ENCODE data around the gene RGS19. TPM values are rescaled to one million over a fixed set of nuclear protein-coding genes. Genes with fewer than 3 reads are reported as not detected.

The RGS19 gene
- total RNA-seq, 2 donors from 2014 or later = 38.6 to 49.4 TPM

DNA sequence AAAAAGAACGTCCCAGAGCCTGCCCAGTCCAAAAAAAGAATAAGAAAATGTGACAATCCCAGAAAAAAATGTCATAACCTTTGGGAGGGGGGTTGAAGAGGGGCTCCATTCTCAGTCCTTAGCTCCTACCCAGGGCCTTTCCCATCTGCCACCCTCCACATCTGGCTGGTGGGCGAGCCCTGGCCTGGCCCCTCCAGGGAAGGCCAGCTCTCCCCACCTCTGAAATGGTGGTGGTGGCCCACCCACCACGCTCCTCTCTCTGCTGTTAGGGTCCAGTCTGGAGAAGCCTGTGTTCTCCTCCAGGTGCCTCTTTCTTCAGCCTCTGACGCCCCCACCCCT, 415 bp downstream of the RGS19 start:
- no peaks in the 10 kb centered on the region for H3K4me1 Mint-ChIP-seq
- no peaks in the 10 kb centered on the region for H3K27me3 Mint-ChIP-seq
- no peak for ATAC-seq (replicated peaks)
- peak overlapping the region; percentile 91 for H3K4me3 Mint-ChIP-seq
- peak overlapping the region; percentile 87 for H3K27ac Mint-ChIP-seq
- peaks cover 20% of the 10 kb centered on the region for H3K36me3 Mint-ChIP-seq (ENCODE audit: low read depth)
- no peaks in the 10 kb centered on the region for H3K9me3 Mint-ChIP-seq

DNA sequence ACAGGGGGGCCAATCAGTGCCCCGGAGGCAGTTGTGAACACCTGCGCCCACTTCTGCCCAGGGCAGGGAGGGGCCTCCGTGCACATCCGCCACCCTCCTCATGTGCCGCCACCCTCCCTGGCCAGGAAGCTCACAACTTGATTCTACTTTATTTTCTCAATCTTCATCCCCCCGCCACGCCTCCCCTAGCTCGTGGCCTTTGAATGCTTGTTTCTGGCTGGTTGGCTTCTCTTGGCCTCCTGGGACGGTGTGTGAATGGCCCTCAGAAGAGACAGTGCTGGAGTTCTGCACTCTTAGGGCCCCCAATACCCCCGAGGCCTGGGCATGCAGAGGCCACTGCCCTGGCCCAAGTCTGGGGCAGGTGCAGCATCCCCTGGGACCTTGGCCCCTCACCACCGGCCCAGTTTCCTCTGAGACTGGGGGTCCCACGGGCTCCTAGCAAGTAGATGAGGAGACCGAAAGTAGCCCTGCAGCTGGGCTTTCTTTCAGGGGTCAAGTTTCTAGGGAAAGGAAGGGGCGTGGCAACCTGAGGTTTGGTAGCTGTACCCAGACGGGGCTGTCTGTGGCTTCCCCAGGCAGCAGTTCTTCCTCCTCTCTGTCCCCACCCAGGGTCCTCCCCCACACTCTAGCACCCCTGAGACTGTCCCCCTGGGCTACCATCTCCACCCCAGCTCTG, 1.3 kb downstream of the RGS19 start:
- Mint-ChIP-seq H3K36me3 (ENCODE audit: low read depth) (peaks cover 27% of the 10 kb centered on the region), H3K4me3 (peak overlapping the region; percentile 91), H3K9me3 (no peaks in the 10 kb centered on the region), H3K27ac (peak overlapping the region; percentile 87), H3K4me1 (no peaks in the 10 kb centered on the region), H3K27me3 (no peaks in the 10 kb centered on the region)
- ATAC-seq (replicated peaks) = peak; percentile 38

DNA sequence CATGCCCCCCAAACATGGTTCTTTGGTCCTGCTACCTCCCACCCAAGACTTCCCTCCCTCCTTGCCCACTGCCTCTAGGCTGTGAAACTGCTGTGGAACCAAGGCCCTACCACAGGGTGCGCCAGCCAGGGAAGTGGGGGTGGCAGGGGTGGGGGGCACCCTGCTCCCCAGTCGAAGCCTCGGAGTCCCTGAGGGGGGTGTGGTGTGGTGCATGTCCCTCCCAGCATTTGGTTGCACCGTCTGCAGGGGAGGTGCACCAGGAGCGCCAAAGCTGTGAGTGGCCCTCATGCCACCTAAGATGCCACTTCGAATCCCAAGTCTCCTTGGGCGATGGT, 1.8 kb downstream of the RGS19 start:
- ATAC-seq (replicated peaks) = no peak
- H3K27ac Mint-ChIP-seq = peak overlapping the region; percentile 87
- no peaks in the 10 kb centered on the region for H3K9me3 Mint-ChIP-seq
- no peaks in the 10 kb centered on the region for H3K4me1 Mint-ChIP-seq
- peaks cover 29% of the 10 kb centered on the region for H3K36me3 Mint-ChIP-seq (ENCODE audit: low read depth)
- H3K27me3 Mint-ChIP-seq = no peaks in the 10 kb centered on the region
- peak overlapping the region; percentile 91 for H3K4me3 Mint-ChIP-seq

DNA sequence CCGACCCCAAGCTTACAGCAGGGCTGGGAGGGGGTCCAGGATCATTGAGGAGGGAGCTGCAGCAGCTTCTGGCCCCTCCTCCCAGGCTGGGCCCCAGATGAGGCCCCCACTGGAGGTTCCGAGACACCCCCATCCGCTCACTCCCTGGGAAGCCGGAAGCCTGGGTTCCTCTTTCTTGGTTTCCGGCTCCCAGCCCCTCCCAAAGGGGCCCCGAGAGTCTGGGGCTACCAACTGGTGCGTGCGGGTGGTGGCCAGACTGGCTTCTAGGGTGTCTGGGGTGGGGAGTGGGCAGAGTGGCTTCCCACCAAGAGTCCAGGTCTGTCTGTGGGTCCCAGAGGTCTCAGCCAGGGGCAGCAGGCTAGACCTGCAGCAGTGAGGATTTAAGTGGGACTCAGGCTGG, 2.2 kb downstream of the RGS19 start:
- Mint-ChIP-seq H3K27ac (peak overlapping the region; percentile 87), H3K4me1 (no peaks in the 10 kb centered on the region), H3K36me3 (ENCODE audit: low read depth) (peaks cover 29% of the 10 kb centered on the region), H3K9me3 (no peaks in the 10 kb centered on the region), H3K27me3 (no peaks in the 10 kb centered on the region), H3K4me3 (peak overlapping the region; percentile 91)
- ATAC-seq (replicated peaks) = peak; percentile 28

DNA sequence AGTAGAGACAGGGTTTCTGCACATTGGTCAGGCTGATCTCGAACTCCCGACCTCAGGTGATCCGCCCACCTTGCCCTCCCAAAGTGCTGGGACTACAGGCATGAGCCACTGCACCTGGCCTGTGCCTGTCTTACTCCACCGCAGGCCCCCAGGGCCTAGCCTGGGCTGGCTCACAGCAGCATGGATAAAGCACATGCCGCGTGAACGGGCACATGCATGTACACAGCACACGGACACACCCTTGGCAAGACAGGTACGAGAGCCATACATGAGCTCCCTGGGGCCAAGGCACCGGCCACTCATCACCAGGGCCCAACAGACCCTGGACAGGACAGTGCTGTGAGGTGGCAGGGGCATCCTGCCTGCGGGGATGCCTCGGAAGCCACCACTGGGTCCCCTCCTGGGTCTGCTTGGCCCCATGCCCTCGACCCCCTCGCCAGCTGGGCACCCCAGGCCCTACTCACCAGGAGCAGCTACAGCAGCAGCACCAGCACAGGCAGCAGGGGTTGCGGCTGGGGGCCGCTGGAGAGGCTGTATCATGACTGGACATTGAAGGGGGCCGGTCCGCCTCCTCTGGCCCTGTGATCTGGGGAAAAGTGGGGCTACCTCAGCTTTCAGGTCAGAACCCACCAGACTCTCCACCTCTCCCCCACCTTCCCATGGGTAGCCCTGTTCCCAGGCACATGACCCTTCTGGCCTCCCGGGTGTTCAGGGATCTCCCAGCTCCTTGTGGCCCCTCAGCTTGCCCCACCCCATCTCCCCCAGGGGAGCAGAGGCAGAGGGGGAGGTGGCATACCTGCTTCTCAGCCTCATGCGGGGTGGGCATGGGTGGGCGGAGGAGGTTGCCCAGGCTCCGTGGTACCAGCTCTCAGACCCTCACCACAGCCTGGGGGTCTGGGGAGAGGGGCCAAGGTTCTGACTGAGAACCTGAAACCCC, 3.0 kb downstream of the RGS19 start:
- Mint-ChIP-seq H3K9me3 (no peaks in the 10 kb centered on the region), H3K27ac (peak overlapping the region; percentile 87), H3K4me3 (peak overlapping the region; percentile 91), H3K36me3 (ENCODE audit: low read depth) (peaks cover 29% of the 10 kb centered on the region), H3K27me3 (no peaks in the 10 kb centered on the region), H3K4me1 (no peaks in the 10 kb centered on the region)
- no peak for ATAC-seq (replicated peaks)

DNA sequence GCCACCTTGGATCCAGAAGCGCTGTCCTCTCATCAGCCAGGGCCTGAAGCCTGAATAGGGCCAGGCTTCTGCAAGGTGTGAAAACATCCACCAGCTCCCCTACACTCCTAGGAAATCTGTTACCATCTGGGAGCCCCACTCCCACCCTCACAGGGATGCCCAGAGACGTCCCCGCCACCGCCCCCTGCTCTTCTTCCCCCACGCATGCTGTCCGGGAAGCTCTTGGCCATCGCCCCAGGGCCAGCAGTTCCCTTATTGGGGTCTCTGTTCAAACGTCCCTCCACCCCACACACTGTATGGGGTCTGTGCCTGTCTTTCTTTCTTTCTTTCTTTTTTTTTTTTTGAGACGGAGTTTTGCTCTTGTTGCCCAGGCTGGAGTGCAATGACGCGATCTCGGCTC, 3.8 kb downstream of the RGS19 start:
- Mint-ChIP-seq H3K9me3 (no peaks in the 10 kb centered on the region), H3K4me3 (no peak overlapping the region), H3K27ac (peak overlapping the region; percentile 17), H3K27me3 (no peaks in the 10 kb centered on the region), H3K36me3 (ENCODE audit: low read depth) (peaks cover 29% of the 10 kb centered on the region), H3K4me1 (no peaks in the 10 kb centered on the region)
- ATAC-seq (replicated peaks) = no peak

DNA sequence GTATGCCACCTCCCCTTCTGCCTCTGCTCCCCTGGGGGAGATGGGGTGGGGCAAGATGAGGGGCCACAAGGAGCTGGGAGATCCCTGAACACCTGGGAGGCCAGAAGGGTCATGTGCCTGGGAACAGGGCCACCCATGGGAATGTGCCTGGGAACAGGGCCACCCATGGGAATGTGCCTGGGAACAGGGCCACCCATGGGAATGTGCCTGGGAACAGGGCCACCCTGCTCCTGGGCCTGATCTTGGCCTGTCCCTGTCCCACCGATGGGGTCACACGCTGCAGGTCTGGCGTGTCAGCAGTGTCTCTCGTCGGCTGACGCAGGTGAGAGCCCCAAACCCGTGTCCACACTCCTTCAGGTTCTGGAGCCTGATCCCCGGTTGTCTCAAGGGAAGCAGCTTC, 4.4 kb downstream of the RGS19 start:
- H3K27ac Mint-ChIP-seq = no peak overlapping the region
- no peaks in the 10 kb centered on the region for H3K27me3 Mint-ChIP-seq
- no peak for ATAC-seq (replicated peaks)
- no peaks in the 10 kb centered on the region for H3K4me1 Mint-ChIP-seq
- H3K9me3 Mint-ChIP-seq = no peaks in the 10 kb centered on the region
- H3K36me3 Mint-ChIP-seq (ENCODE audit: low read depth) = peaks cover 29% of the 10 kb centered on the region
- no peak overlapping the region for H3K4me3 Mint-ChIP-seq

DNA sequence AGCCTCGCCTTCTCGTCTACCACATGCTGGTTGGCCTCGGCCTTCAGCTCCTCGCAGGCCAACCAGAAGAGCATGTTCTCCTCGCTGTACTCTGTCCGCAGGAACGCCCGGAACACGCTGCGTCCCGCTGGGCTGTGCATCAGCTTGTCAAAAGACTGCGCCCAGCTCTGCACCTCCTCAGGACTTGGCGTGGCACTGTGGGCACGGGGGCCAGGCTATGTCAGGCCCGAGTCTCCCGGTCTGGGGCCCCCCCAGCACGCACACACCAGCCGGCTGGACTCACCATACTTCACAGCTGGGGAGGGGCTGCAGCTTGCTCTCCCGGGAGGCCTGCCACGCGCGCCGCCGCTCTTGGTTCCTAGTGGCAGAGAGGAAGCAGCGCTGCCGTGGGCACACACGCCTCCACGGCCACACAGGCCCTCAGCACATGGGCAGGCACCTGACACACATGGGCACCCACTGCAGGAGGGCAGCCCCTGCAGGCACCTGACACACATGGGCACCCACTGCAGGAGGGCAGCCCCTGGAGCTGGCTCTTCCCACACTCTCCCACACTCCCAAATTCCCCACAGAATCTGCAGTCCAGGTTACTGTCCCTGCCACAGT, 5.0 kb downstream of the RGS19 start:
- H3K4me1 Mint-ChIP-seq = no peaks in the 10 kb centered on the region
- peaks cover 29% of the 10 kb centered on the region for H3K36me3 Mint-ChIP-seq (ENCODE audit: low read depth)
- no peak for ATAC-seq (replicated peaks)
- H3K9me3 Mint-ChIP-seq = no peaks in the 10 kb centered on the region
- no peaks in the 10 kb centered on the region for H3K27me3 Mint-ChIP-seq
- H3K4me3 Mint-ChIP-seq = no peak overlapping the region
- H3K27ac Mint-ChIP-seq = no peak overlapping the region

DNA sequence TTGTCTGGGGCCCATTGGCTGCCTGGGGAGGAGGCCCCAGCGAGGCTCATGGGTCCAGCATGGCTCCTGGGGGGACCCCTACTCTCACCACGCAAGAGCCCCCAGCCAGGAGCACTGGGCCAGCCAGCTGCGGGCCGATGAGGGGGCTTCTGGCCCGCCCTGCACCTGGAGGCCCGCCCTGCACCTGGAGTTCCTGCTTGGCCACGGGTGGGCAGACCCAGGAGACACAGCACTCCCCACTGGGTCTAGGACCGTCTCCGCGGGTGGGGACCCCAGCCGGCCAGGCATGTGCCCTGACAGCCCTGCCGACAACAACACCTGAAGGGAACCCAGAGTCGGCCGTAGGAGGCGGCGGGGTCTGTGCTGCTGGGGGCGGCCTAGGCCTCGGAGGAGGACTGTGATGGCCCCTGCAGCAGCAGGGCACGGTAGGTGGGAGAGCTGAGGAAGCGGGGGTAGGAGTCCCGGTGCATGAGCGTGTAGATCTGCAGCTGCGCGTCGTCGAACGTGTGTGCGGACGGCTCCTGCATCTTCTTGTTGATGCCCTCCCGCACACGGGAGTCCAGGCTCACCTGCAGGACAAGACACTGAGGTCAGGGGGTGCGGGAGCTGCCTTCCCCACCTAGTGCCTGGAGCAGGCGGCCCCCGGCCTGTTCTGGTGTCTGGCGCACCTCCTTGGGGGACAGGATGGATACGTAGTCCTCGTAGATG, 5.7 kb downstream of the RGS19 start:
- no peaks in the 10 kb centered on the region for H3K27me3 Mint-ChIP-seq

DNA sequence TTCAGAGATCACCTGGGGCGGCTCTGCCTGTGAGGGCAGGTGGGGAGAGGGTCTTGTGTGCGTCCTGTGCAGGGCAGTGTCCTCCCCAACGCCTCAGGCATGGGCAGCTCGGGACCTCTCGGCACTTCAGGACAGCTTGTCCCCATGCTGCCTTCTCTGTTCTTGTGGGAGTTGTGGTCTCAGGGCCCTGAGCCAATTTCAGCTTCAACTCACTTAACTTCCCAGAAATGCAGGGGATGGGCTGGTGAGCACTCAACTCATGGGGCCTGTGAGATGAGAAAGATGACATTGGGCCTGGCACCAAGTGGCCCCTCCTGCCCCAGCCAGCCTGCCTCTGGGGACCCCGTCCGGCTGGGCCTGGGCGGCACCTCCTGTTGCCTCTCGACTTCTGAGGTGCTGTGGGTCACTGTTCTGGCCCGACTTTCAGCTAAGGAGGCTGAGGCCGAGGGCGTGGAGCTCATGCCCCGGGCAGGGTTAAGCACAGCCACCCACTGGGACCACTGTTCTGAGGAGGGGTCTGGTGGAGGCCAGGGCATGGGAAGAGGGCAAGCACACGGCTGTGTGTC, 6.7 kb downstream of the RGS19 start:
- peaks cover 23% of the 10 kb centered on the region for H3K36me3 Mint-ChIP-seq (ENCODE audit: low read depth)
- H3K27ac Mint-ChIP-seq = peak overlapping the region; percentile 30
- H3K9me3 Mint-ChIP-seq = no peaks in the 10 kb centered on the region
- ATAC-seq (replicated peaks) = no peak
- peaks cover 6% of the 10 kb centered on the region for H3K4me1 Mint-ChIP-seq
- no peak overlapping the region for H3K4me3 Mint-ChIP-seq
- H3K27me3 Mint-ChIP-seq = no peaks in the 10 kb centered on the region

More for the DNA sequence above, 5.7 kb downstream of the RGS19 start:
- no peak for ATAC-seq (replicated peaks)
- Mint-ChIP-seq H3K4me1 (no peaks in the 10 kb centered on the region), H3K9me3 (no peaks in the 10 kb centered on the region), H3K36me3 (ENCODE audit: low read depth) (peaks cover 29% of the 10 kb centered on the region), H3K4me3 (no peak overlapping the region), H3K27ac (no peak overlapping the region)

DNA sequence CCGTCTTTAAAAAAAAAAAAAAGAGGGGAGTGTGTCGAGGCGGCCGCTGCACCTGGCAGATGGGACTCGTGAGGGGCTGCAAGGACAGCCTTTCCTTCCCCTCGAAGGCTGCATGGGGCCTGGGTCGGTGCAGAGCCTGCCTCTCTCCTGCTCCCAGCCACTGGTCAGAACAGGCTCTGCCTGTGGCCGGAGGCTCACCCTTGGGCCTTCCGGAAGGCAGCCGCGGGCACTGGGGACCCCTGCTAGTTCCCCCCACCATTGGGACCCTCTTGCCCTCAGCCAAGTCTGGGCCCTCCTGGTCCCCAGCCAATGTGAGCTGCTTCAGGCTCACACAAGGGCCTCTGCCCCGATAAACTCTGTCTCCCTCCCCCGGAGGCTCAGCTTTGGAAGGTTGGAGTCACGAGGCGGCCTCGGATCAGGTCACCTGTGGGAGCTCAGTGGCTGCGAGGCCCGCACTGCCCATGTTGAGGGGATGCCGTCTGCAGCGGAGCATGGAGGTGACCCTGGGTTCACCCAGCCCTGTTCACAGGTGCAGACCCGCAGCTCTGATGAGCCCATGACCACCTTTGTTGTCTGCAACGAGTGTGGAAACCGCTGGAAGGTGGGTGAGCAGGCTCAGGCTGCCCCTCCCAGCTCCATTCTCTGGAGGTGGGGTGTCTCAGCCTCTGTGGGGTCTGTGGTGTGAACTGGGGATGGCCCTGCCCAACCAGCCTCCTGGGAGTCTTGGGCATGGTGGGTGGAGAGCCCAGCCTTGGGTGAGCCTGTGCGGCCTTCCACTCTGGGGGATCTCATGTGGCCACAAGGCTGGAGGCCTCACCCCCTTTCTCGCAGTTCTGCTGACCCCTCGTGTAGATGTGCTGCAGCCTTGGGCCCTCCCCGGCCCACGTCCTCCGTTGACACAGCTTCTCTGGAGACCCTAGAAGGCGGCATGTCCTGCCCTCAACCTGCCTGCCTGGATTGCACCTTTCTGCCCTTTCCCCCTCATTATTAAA, 7.7 kb downstream of the RGS19 start:
- no peak for ATAC-seq (replicated peaks)
- no peak overlapping the region for H3K4me3 Mint-ChIP-seq
- no peaks in the 10 kb centered on the region for H3K27me3 Mint-ChIP-seq
- H3K4me1 Mint-ChIP-seq = peaks cover 12% of the 10 kb centered on the region
- no peaks in the 10 kb centered on the region for H3K9me3 Mint-ChIP-seq
- peaks cover 22% of the 10 kb centered on the region for H3K36me3 Mint-ChIP-seq (ENCODE audit: low read depth)
- peak overlapping the region; percentile 30 for H3K27ac Mint-ChIP-seq

DNA sequence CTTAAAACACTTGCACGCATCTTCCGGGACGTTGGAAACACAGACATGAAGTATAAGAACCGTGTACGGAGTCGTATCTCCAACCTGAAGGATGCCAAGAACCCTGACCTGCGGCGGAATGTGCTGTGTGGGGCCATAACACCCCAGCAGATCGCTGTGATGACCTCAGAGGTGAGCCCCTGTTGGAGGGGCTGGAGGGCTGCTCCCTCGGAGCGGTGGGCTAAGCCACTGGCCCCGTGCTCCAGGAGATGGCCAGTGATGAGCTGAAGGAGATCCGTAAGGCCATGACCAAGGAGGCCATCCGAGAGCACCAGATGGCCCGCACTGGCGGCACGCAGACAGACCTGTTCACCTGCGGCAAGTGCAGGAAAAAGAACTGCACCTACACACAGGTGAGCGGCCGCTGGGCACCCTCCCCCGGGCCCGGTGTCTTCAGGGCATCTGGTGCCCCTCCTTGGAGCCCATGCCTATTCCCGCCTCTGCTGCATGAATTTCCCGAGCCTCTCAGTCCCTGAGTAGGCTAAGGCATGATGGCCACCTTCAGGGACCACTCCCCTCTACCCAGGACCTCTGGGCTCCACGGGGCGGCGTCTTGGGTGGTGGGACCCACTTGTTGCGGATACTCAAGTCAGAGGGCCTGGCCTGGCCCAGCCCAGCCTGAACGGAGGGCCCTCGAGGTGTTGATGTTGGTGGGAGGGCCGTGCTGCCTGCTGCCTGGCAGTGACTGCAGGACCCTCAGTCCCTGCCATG, 8.9 kb downstream of the RGS19 start:
- H3K4me3 Mint-ChIP-seq = no peak overlapping the region
- ATAC-seq (replicated peaks) = no peak
- no peak overlapping the region for H3K27ac Mint-ChIP-seq
- H3K36me3 Mint-ChIP-seq (ENCODE audit: low read depth) = peaks cover 16% of the 10 kb centered on the region
- peaks cover 21% of the 10 kb centered on the region for H3K4me1 Mint-ChIP-seq
- no peaks in the 10 kb centered on the region for H3K27me3 Mint-ChIP-seq
- no peaks in the 10 kb centered on the region for H3K9me3 Mint-ChIP-seq
